Astrocyte (in vitro differentiated cells and primary cell): Measurements from ENCODE around the gene C12orf42. TPM values are rescaled to one million over a fixed set of nuclear protein-coding genes. Genes with fewer than 3 reads are reported as not detected.

ENCODE experiments used
- DNase-seq: peaks from one replicate; pipeline ENCODE4 v3.0.0-alpha.2; 2010; ENCODE audit warnings: low read depth
- FAIRE-seq: peaks from 2 replicates; lab custom pipeline; 2011; peaks lifted over from hg19 to GRCh38; lab: Jason Lieb, UNC
- H2AFZ ChIP-seq: 2 replicates; pipeline ENCODE4 v1.6.0; 2012; ENCODE audit warnings: low read depth, low read length, inconsistent platforms
- H3K27ac ChIP-seq: 2 replicates; pipeline ENCODE4 v1.5.1; 2011; ENCODE audit warnings: low read depth, low read length, inconsistent platforms
- H3K27me3 ChIP-seq: 2 replicates; pipeline ENCODE4 v1.6.0; 2011; ENCODE audit warnings: low read length, inconsistent platforms; ENCODE audit not compliant: insufficient read depth
- H3K36me3 ChIP-seq: 2 replicates; pipeline ENCODE4 v1.5.1; 2011; ENCODE audit warnings: low read length, inconsistent platforms; ENCODE audit not compliant: insufficient read depth
- H3K4me1 ChIP-seq: 2 replicates; pipeline ENCODE4 v1.5.1; 2011; ENCODE audit warnings: low read length, inconsistent platforms; ENCODE audit not compliant: insufficient read depth
- H3K4me2 ChIP-seq: 2 replicates; pipeline ENCODE4 v1.6.0; 2012; ENCODE audit warnings: low read length, inconsistent platforms
- H3K4me3 ChIP-seq: 2 replicates; pipeline ENCODE4 v1.5.1; 2011; ENCODE audit warnings: low read depth, mild to moderate bottlenecking, low read length, inconsistent platforms; ENCODE audit not compliant: insufficient read depth
- H3K79me2 ChIP-seq: 2 replicates; pipeline ENCODE4 v1.6.0; 2012; ENCODE audit warnings: mild to moderate bottlenecking, low read length, inconsistent platforms; ENCODE audit not compliant: insufficient read depth
- H3K9ac ChIP-seq: 2 replicates; pipeline ENCODE4 v1.6.0; 2012; ENCODE audit warnings: mild to moderate bottlenecking, low read length, inconsistent platforms
- H3K9me3 ChIP-seq: 2 replicates; pipeline ENCODE4 v1.5.1; 2012; ENCODE audit warnings: low read depth, mild to moderate bottlenecking, low read length, inconsistent platforms; ENCODE audit not compliant: insufficient read depth
- H4K20me1 ChIP-seq: 2 replicates; pipeline ENCODE4 v1.6.0; 2012; ENCODE audit warnings: low read length, inconsistent platforms; ENCODE audit not compliant: insufficient read depth
- H3K27ac Mint-ChIP-seq: one replicate; pipeline ENCODE4 v1.8.0; 2021; ENCODE audit warnings: mild to moderate bottlenecking, mixed read lengths; ENCODE audit not compliant: unreplicated experiment
- H3K27me3 Mint-ChIP-seq: one replicate; pipeline ENCODE4 v1.8.0; 2021; ENCODE audit warnings: low read depth, mixed read lengths; ENCODE audit not compliant: unreplicated experiment
- H3K36me3 Mint-ChIP-seq: one replicate; pipeline ENCODE4 v1.8.0; 2021; ENCODE audit warnings: low read depth, mixed read lengths; ENCODE audit not compliant: unreplicated experiment
- H3K4me1 Mint-ChIP-seq: one replicate; pipeline ENCODE4 v1.8.0; 2021; ENCODE audit warnings: low read depth, mixed read lengths; ENCODE audit not compliant: unreplicated experiment
- H3K4me3 Mint-ChIP-seq: one replicate; pipeline ENCODE4 v1.8.0; 2021; ENCODE audit warnings: mild to moderate bottlenecking, moderate library complexity, mixed read lengths; ENCODE audit not compliant: unreplicated experiment
- H3K9me3 Mint-ChIP-seq: one replicate; pipeline ENCODE4 v1.8.0; 2021; ENCODE audit warnings: mild to moderate bottlenecking, mixed read lengths; ENCODE audit not compliant: unreplicated experiment
- CTCF ChIP-seq: IDR thresholded peaks from 2 replicates; pipeline ENCODE4 v1.5.1; 2011; ENCODE audit warnings: low read depth, mild to moderate bottlenecking, inconsistent platforms, low read length, moderate library complexity; ENCODE audit not compliant: insufficient read depth
- EZH2 ChIP-seq: IDR thresholded peaks from 2 replicates; pipeline ENCODE4 v1.6.1; 2012; ENCODE audit warnings: mild to moderate bottlenecking, low read length, inconsistent platforms; ENCODE audit not compliant: insufficient read depth
- total RNA-seq: library from RNA; stranded (reverse); gene quantifications from 2 replicates; pipeline ENCODE4 v1.2.1, GENCODE V29; 2021

The C12orf42 gene
- total RNA-seq, 1 donor from 2014 or later: not detected

DNA sequence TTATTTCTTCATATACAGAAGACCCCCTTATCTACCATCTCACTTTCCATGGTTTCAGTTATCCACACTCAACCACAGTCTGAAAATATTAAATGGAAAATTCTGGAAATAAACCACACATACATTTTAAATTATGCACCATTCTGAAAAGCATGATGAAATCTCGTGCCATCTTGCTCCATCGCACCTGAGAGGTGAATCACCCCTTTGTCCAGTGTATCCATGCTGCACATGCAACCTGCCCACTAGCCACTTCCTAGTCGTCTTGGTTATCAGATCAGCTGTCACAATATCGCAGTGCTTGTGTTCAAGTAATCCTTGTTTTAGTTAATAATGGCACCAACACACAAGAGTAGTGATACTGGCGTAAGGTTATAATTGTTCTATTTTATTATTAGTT is 145.7 kb downstream of the C12orf42 start:
- H3K4me3 ChIP-seq: no peak overlapping the region
- H3K27ac ChIP-seq: no peak overlapping the region
- no peak overlapping the region for H3K4me2 ChIP-seq
- no peak overlapping the region for H2AFZ ChIP-seq
- H3K27me3 ChIP-seq: no peaks in the 10 kb centered on the region
- Mint-ChIP-seq H3K4me1 (peaks cover 2% of the 10 kb centered on the region), H3K27ac (no peak overlapping the region), H3K27me3 (no peaks in the 10 kb centered on the region), H3K9me3 (no peaks in the 10 kb centered on the region), H3K4me3 (no peak overlapping the region), H3K36me3 (no peaks in the 10 kb centered on the region)
- no peaks in the 10 kb centered on the region for H3K9me3 ChIP-seq
- H4K20me1 ChIP-seq: no peaks in the 10 kb centered on the region
- H3K4me1 ChIP-seq: no peaks in the 10 kb centered on the region
- no peaks in the 10 kb centered on the region for H3K79me2 ChIP-seq
- TF ChIP-seq CTCF (no peak), EZH2 (no peak)
- DNase-seq: no peak
- H3K36me3 ChIP-seq: no peaks in the 10 kb centered on the region
- FAIRE-seq: no peak
- H3K9ac ChIP-seq: no peak overlapping the region

- no peaks in the 10 kb centered on the region for H3K9me3 Mint-ChIP-seq
- Histone ChIP-seq H3K27ac (no peak overlapping the region), H2AFZ (no peak overlapping the region), H4K20me1 (no peaks in the 10 kb centered on the region), H3K9me3 (no peaks in the 10 kb centered on the region), H3K4me1 (no peaks in the 10 kb centered on the region), H3K4me3 (no peak overlapping the region), H3K36me3 (no peaks in the 10 kb centered on the region), H3K4me2 (no peak overlapping the region), H3K9ac (no peak overlapping the region), H3K79me2 (no peaks in the 10 kb centered on the region), H3K27me3 (no peaks in the 10 kb centered on the region)
- no peak for DNase-seq
- H3K4me3 Mint-ChIP-seq: no peak overlapping the region
- no peaks in the 10 kb centered on the region for H3K36me3 Mint-ChIP-seq
- H3K27me3 Mint-ChIP-seq: peaks cover 4% of the 10 kb centered on the region
- peaks cover 2% of the 10 kb centered on the region for H3K4me1 Mint-ChIP-seq
- no peak for FAIRE-seq
- H3K27ac Mint-ChIP-seq: no peak overlapping the region
- TF ChIP-seq CTCF: no peak
- no peak for TF ChIP-seq EZH2
These were observed 146.8 kb downstream of the C12orf42 start for GRCh38 chr12:103348935-103349334.

- no peak overlapping the region for H2AFZ ChIP-seq
- no peak overlapping the region for H3K4me2 ChIP-seq
- DNase-seq (no peak), FAIRE-seq (no peak)
- no peak overlapping the region for H3K27ac ChIP-seq
- TF ChIP-seq EZH2: no peak
- TF ChIP-seq CTCF: no peak
- H3K9ac ChIP-seq: no peak overlapping the region
- Mint-ChIP-seq H3K27me3 (peaks cover 2% of the 10 kb centered on the region), H3K4me1 (no peaks in the 10 kb centered on the region), H3K4me3 (no peak overlapping the region), H3K9me3 (peaks cover 4% of the 10 kb centered on the region), H3K36me3 (no peaks in the 10 kb centered on the region), H3K27ac (no peak overlapping the region)
- no peaks in the 10 kb centered on the region for H3K36me3 ChIP-seq
- no peaks in the 10 kb centered on the region for H3K27me3 ChIP-seq
- H4K20me1 ChIP-seq: no peaks in the 10 kb centered on the region
- H3K9me3 ChIP-seq: no peaks in the 10 kb centered on the region
- no peak overlapping the region for H3K4me3 ChIP-seq
- no peaks in the 10 kb centered on the region for H3K79me2 ChIP-seq
- H3K4me1 ChIP-seq: no peaks in the 10 kb centered on the region
These were observed 158.8 kb downstream of the C12orf42 start for GRCh38 chr12:103336940-103337339.
